Liver (tissue), 9 donors: ENCODE data around the gene SCN4A. TPM values are rescaled to one million over a fixed set of nuclear protein-coding genes. Genes with fewer than 3 reads are reported as not detected.

Experiments used
- DNase-seq: peaks from one replicate; pipeline ENCODE4 v3.0.0-alpha.2; 2017; ENCODE audit warnings: low spot score
- H3K27ac ChIP-seq, 2 donors: one replicate each; pipeline ENCODE4 v1.7.0; 2013; ENCODE audit warnings: inconsistent platforms in 2 of 2, low read length in 2 of 2, control low read depth in 1 of 2, low read depth in 1 of 2, mild to moderate bottlenecking in 1 of 2
- H3K27me3 ChIP-seq, 4 donors: one replicate each; pipeline versions ENCODE4 v1.6.1 to v1.7.0; 2013; ENCODE audit warnings: low read length in 3 of 4, inconsistent platforms in 1 of 4, mild to moderate bottlenecking in 1 of 4, moderate library complexity in 1 of 4; ENCODE audit not compliant: control insufficient read depth in 4 of 4, insufficient read depth in 4 of 4
- H3K36me3 ChIP-seq, 4 donors: one replicate each; pipeline versions ENCODE4 v1.6.1 to v1.7.0; 2013; ENCODE audit warnings: low read length in 3 of 4, mild to moderate bottlenecking in 3 of 4, low read depth in 1 of 4, moderate library complexity in 1 of 4; ENCODE audit not compliant: control insufficient read depth in 4 of 4, insufficient read depth in 3 of 4
- H3K4me1 ChIP-seq, 4 donors: one replicate each; pipeline versions ENCODE4 v1.6.1 to v1.7.0; 2013; ENCODE audit warnings: low read length in 3 of 4, mild to moderate bottlenecking in 3 of 4, moderate library complexity in 1 of 4; ENCODE audit not compliant: control insufficient read depth in 4 of 4, insufficient read depth in 4 of 4
- H3K4me3 ChIP-seq, 3 donors: one replicate each; pipeline versions ENCODE4 v1.6.1 to v1.7.0; 2013; ENCODE audit warnings: low read length in 3 of 3, control low read depth in 1 of 3, low read depth in 1 of 3, mild to moderate bottlenecking in 1 of 3
- H3K9ac ChIP-seq, 2 donors: one replicate each; pipeline ENCODE4 v1.7.0; 2013; ENCODE audit warnings: low read length in 2 of 2, mild to moderate bottlenecking in 2 of 2, moderate library complexity in 2 of 2, control low read depth in 1 of 2, low read depth in 1 of 2
- H3K9me3 ChIP-seq, 4 donors: one replicate each; pipeline versions ENCODE4 v1.6.1 to v1.7.0; 2013; ENCODE audit warnings: low read length in 3 of 4; ENCODE audit not compliant: control insufficient read depth in 4 of 4
- FOXA1 ChIP-seq: IDR thresholded peaks from 2 replicates; pipeline ENCODE4 v1.6.1; 2016; ENCODE audit warnings: antibody characterized with exemption
- FOXA2 ChIP-seq: IDR thresholded peaks from 2 replicates; pipeline ENCODE4 v1.6.1; 2016; ENCODE audit warnings: antibody characterized with exemption
- GABPA ChIP-seq, 2 donors: IDR thresholded peaks in 1 of 2; conservative IDR thresholded peaks in 1 of 2; 2 replicates each; pipeline ENCODE4 v1.6.1; 2016; ENCODE audit warnings: antibody characterized with exemption in 2 of 2, mild to moderate bottlenecking in 1 of 2, moderate library complexity in 1 of 2
- HNF4A ChIP-seq, 2 donors: conservative IDR thresholded peaks; 2 replicates each; pipeline ENCODE4 v1.6.1; 2016; ENCODE audit warnings: antibody characterized with exemption in 2 of 2, mild to moderate bottlenecking in 2 of 2
- HNF4G ChIP-seq: IDR thresholded peaks from 2 replicates; pipeline ENCODE4 v1.6.1; 2016; ENCODE audit warnings: antibody characterized with exemption
- MAX ChIP-seq: IDR thresholded peaks from 2 replicates; pipeline ENCODE4 v1.6.1; 2016; ENCODE audit warnings: antibody characterized with exemption
- RAD21 ChIP-seq, 2 donors: IDR thresholded peaks; 2 replicates each; pipeline ENCODE4 v1.6.1; 2016; ENCODE audit warnings: antibody characterized with exemption in 2 of 2, mild to moderate bottlenecking in 2 of 2
- REST ChIP-seq: IDR thresholded peaks from 2 replicates; pipeline ENCODE4 v1.6.1; 2016; ENCODE audit warnings: antibody characterized with exemption, mild to moderate bottlenecking
- SP1 ChIP-seq: IDR thresholded peaks from 2 replicates; pipeline ENCODE4 v1.6.1; 2018; ENCODE audit warnings: antibody characterized with exemption, mild to moderate bottlenecking
- TAF1 ChIP-seq: conservative IDR thresholded peaks from 2 replicates; pipeline ENCODE4 v1.6.1; 2016; ENCODE audit warnings: antibody characterized with exemption, mild to moderate bottlenecking
- YY1 ChIP-seq: IDR thresholded peaks from 2 replicates; pipeline ENCODE4 v1.6.1; 2016; ENCODE audit warnings: antibody characterized with exemption, mild to moderate bottlenecking
- WGBS: extraction: QIAGEN DNeasy Blood & Tissue Kit; methylation state at CpG from one replicate; pipeline ENCODE4 v1.1.7; 2013; 5-methylcytosine and 5-hydroxymethylcytosine counted together
- polyA plus RNA-seq, 2 donors: library from polyadenylated mRNA; stranded (reverse) in 1 of 2; unstranded in 1 of 2; fragments of 200-250 nt in 1 of 2; fragments of >200 nt in 1 of 2; fragmentation: Nextera tagmentation in 1 of 2; extraction: Ambion mirVana in 1 of 2; gene quantifications; one replicate each; pipeline versions ENCODE4 v1.2.1 to v1.2.3, GENCODE V29; 2013 to 2015
- total RNA-seq, 2 donors: library from RNA; depleted of rRNA; stranded (reverse); fragments of >200 nt; gene quantifications; one replicate each; pipeline ENCODE4 v1.2.3, GENCODE V29; 2014
- TF ChIP-seq, protein P1 (sequence below): IDR thresholded peaks from 2 replicates; pipeline ENCODE4 v1.6.1; 2016; ENCODE audit warnings: antibody characterized with exemption
- TF ChIP-seq, protein P2 (sequence below): fragments of 150-350 bp; IDR thresholded peaks from 2 replicates; pipeline ENCODE4 v1.5.1; 2017; ENCODE audit warnings: improper control_type of control experiment, low read depth, low read length; ENCODE audit not compliant: missing input control
- TF ChIP-seq, protein P3 (sequence below): IDR thresholded peaks from 2 replicates; pipeline ENCODE4 v1.6.1; 2016; ENCODE audit warnings: antibody characterized with exemption
- donor health status: healthy.
- donor health status: healthy.
- donor health status: healthy.
- donor health status: healthy.
- donor health status: healthy.

SCN4A gene
- total and polyA plus RNA-seq, 4 donors, result 0.04 to 1.3 (median 0.43) TPM

GRCh38 chr17:63934183-63935112 lies 38.3 kb downstream of the SCN4A start:
- no peak overlapping the region for H3K4me3 ChIP-seq
- DNase-seq, result no peak
- H3K4me1 ChIP-seq, result peaks cover 0 to 8% (median 2%) of the 10 kb centered on the region in 4 donors
- H3K27ac ChIP-seq, result no peak overlapping the region
- H3K9ac ChIP-seq, result no peak overlapping the region
- no peak for TF ChIP-seq TAF1
- no peaks in the 10 kb centered on the region for H3K27me3 ChIP-seq
- 84% methylated on average over 21 of the region's 21 CpGs for WGBS
- H3K36me3 ChIP-seq, result no peaks in the 10 kb centered on the region
- H3K9me3 ChIP-seq, result no peaks in the 10 kb centered on the region

DNA sequence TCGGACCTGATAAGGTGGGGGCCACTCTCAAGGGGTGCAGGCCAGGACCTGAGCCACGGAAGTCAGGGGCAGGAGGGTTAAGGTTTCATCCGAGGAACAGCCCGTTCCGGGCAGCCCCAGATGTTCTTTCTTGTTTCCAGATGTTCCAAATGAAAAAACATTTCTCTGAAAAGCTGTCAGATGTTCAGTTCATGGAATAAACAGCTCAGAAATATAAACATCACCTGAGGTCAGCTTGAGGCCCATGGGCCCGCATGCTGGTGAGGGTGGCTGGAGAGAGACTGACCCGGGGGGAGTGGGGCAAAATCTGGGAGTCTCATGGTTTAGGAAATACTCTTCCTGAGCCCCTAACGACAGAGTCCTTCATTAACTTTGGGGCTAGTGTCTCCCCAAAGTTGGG lies 39.1 kb downstream of the SCN4A start:
- Histone ChIP-seq H3K36me3 (no peaks in the 10 kb centered on the region), H3K4me3 (no peak overlapping the region), H3K9ac (no peak overlapping the region), H3K9me3 (no peaks in the 10 kb centered on the region), H3K27me3 (no peaks in the 10 kb centered on the region), H3K4me1 (peaks cover 0 to 8% (median 2%) of the 10 kb centered on the region in 4 donors), H3K27ac (no peak overlapping the region)
- WGBS, result 93% methylated on average over 8 of the region's 8 CpGs
- TF ChIP-seq, protein P1, sequence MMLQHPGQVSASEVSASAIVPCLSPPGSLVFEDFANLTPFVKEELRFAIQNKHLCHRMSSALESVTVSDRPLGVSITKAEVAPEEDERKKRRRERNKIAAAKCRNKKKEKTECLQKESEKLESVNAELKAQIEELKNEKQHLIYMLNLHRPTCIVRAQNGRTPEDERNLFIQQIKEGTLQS, result no peak
- TF ChIP-seq GABPA (IDR thresholded peaks at IDR 0.05 in 1 of 2, conservative IDR thresholded peaks at IDR 0.05 in 1 of 2) (no peak), TAF1 (no peak)
- no peak for DNase-seq

DNA sequence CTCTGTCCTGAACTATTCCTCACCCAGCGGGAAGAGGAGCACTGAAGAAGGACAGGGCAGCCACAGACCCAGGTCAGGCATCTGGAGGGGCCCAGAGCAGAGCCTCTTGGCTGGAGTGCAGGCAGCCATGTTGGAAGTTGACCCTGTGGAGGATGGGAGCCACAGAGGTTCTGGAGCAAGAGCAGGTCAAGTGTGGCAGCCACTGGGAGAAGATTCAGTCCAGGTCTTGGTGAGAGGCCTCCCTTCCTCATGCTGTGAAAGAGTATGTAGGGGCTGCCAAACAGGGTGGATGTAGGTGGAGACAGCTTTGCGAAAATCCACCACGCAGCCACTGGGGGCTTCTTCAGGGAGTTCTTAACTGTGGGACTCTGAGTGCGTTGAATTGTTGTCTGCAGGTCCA lies 40.0 kb downstream of the SCN4A start:
- H3K4me1 ChIP-seq, result peaks cover 0 to 8% (median 2%) of the 10 kb centered on the region in 4 donors
- H3K9me3 ChIP-seq, result no peaks in the 10 kb centered on the region
- no peak overlapping the region for H3K4me3 ChIP-seq
- DNase-seq, result no peak
- 94% methylated on average over 4 of the region's 4 CpGs for WGBS
- H3K27ac ChIP-seq, result no peak overlapping the region
- no peaks in the 10 kb centered on the region for H3K36me3 ChIP-seq
- TF ChIP-seq MAX (no peak), YY1 (no peak), FOXA1 (no peak), TAF1 (no peak), RAD21 (IDR thresholded peaks at IDR 0.05) (no peak), FOXA2 (no peak), HNF4G (no peak), SP1 (no peak), GABPA (IDR thresholded peaks at IDR 0.05 in 1 of 2, conservative IDR thresholded peaks at IDR 0.05 in 1 of 2) (no peak), HNF4A (conservative IDR thresholded peaks at IDR 0.05) (no peak), REST (no peak)
- TF ChIP-seq, protein P2, sequence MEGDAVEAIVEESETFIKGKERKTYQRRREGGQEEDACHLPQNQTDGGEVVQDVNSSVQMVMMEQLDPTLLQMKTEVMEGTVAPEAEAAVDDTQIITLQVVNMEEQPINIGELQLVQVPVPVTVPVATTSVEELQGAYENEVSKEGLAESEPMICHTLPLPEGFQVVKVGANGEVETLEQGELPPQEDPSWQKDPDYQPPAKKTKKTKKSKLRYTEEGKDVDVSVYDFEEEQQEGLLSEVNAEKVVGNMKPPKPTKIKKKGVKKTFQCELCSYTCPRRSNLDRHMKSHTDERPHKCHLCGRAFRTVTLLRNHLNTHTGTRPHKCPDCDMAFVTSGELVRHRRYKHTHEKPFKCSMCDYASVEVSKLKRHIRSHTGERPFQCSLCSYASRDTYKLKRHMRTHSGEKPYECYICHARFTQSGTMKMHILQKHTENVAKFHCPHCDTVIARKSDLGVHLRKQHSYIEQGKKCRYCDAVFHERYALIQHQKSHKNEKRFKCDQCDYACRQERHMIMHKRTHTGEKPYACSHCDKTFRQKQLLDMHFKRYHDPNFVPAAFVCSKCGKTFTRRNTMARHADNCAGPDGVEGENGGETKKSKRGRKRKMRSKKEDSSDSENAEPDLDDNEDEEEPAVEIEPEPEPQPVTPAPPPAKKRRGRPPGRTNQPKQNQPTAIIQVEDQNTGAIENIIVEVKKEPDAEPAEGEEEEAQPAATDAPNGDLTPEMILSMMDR, result no peak
- TF ChIP-seq, protein P3, sequence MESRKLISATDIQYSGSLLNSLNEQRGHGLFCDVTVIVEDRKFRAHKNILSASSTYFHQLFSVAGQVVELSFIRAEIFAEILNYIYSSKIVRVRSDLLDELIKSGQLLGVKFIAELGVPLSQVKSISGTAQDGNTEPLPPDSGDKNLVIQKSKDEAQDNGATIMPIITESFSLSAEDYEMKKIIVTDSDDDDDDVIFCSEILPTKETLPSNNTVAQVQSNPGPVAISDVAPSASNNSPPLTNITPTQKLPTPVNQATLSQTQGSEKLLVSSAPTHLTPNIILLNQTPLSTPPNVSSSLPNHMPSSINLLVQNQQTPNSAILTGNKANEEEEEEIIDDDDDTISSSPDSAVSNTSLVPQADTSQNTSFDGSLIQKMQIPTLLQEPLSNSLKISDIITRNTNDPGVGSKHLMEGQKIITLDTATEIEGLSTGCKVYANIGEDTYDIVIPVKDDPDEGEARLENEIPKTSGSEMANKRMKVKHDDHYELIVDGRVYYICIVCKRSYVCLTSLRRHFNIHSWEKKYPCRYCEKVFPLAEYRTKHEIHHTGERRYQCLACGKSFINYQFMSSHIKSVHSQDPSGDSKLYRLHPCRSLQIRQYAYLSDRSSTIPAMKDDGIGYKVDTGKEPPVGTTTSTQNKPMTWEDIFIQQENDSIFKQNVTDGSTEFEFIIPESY, result no peak
- H3K27me3 ChIP-seq, result no peaks in the 10 kb centered on the region
- H3K9ac ChIP-seq, result no peak overlapping the region
